AG10803 (cell line): ENCODE measurements around the gene GRM1.

Experiments
- DNase-seq: peaks from one replicate; pipeline ENCODE4 v3.0.0; 2010; ENCODE audit warnings: low read depth
- H3K4me3 ChIP-seq: 2 replicates; pipeline ENCODE4 v1.5.1; 2011; ENCODE audit warnings: mild to moderate bottlenecking, low read length, control low read depth
- TF ChIP-seq, protein P1 (sequence below): conservative IDR thresholded peaks from 2 replicates; pipeline ENCODE4 v1.5.1; 2011; ENCODE audit warnings: mild to moderate bottlenecking, low read length, control low read depth, inconsistent platforms

Gene GRM1

DNA sequence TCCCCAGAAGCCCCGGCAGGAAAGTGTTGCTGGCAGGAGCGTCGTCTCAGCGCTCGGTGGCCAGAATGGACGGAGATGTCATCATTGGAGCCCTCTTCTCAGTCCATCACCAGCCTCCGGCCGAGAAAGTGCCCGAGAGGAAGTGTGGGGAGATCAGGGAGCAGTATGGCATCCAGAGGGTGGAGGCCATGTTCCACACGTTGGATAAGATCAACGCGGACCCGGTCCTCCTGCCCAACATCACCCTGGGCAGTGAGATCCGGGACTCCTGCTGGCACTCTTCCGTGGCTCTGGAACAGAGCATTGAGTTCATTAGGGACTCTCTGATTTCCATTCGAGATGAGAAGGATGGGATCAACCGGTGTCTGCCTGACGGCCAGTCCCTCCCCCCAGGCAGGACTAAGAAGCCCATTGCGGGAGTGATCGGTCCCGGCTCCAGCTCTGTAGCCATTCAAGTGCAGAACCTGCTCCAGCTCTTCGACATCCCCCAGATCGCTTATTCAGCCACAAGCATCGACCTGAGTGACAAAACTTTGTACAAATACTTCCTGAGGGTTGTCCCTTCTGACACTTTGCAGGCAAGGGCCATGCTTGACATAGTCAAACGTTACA, 817 bp downstream of the GRM1 start:
- TF ChIP-seq, protein P1, sequence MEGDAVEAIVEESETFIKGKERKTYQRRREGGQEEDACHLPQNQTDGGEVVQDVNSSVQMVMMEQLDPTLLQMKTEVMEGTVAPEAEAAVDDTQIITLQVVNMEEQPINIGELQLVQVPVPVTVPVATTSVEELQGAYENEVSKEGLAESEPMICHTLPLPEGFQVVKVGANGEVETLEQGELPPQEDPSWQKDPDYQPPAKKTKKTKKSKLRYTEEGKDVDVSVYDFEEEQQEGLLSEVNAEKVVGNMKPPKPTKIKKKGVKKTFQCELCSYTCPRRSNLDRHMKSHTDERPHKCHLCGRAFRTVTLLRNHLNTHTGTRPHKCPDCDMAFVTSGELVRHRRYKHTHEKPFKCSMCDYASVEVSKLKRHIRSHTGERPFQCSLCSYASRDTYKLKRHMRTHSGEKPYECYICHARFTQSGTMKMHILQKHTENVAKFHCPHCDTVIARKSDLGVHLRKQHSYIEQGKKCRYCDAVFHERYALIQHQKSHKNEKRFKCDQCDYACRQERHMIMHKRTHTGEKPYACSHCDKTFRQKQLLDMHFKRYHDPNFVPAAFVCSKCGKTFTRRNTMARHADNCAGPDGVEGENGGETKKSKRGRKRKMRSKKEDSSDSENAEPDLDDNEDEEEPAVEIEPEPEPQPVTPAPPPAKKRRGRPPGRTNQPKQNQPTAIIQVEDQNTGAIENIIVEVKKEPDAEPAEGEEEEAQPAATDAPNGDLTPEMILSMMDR: no peak
- no peak overlapping the region for H3K4me3 ChIP-seq
- no peak for DNase-seq

DNA sequence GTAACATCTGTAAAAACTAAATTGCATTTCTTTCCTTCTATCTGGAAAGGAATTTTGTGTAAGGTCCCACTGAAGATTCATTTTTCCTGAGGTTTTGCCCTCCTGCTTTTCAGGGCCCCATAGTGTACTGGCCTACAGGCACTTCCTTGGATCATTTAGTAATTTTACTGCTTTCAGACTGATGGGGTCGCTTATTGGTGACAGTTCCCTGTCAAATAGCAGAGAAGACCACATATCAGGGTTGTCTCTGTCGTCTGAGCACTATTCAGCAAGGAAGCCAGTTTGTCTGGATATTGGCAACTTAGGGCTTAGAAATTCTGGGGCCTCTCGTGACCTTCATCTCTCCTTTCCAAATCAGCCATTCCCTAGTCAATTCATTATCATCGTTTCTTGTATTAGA, 3.5 kb downstream of the GRM1 start:
- TF ChIP-seq, protein P1: no peak
- no peak overlapping the region for H3K4me3 ChIP-seq
- no peak for DNase-seq

- DNase-seq: no peak
- TF ChIP-seq, protein P1: no peak
- no peak overlapping the region for H3K4me3 ChIP-seq
Observed at GRCh38 chr6:146040360-146040759, 11.5 kb downstream of the GRM1 start.

- TF ChIP-seq, protein P1: peak; percentile 42
- no peak overlapping the region for H3K4me3 ChIP-seq
- peak; percentile 8 for DNase-seq
Observed at GRCh38 chr6:146041282-146041681, 12.4 kb downstream of the GRM1 start.

- H3K4me3 ChIP-seq: no peak overlapping the region
- TF ChIP-seq, protein P1: no peak
- DNase-seq: no peak
Observed at GRCh38 chr6:146047371-146047770, 18.5 kb downstream of the GRM1 start.

GRCh38 chr6:146050168-146050567, 21.3 kb downstream of the GRM1 start:
- TF ChIP-seq, protein P1: no peak
- no peak for DNase-seq
- H3K4me3 ChIP-seq: no peak overlapping the region

DNA sequence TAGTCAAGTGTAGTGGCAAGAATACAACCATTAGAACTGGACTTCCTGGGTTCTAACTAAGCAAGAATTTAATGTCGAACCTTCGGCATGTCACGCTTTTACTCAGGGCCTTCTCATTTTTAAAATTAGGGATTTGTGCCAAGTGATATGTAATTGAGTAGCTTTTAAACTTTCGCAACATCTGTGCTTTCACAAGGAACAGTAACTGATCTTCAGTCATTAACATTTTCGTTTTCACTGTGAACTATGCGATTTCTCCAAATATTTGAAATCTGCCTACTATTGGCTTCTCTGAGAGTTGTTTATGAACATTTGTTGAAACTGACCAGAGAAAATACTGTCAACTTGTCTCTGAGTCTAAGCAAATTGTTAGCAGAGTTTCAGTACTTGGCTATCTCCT, 27.6 kb downstream of the GRM1 start:
- TF ChIP-seq, protein P1: no peak
- no peak overlapping the region for H3K4me3 ChIP-seq
- no peak for DNase-seq
